Superior temporal gyrus (tissue), 1 donor: ENCODE data around the gene BABAM2.
"Not testable (repeated sequence)": the region's sequence is repeated elsewhere in the genome, so short reads cannot be mapped to it uniquely, and the experiment has no call there.

Experiments used
- DNase-seq: peaks from one replicate; pipeline ENCODE4 v3.0.0-alpha.2; 2016; ENCODE audit errors: extremely low spot score

Gene BABAM2

DNA sequence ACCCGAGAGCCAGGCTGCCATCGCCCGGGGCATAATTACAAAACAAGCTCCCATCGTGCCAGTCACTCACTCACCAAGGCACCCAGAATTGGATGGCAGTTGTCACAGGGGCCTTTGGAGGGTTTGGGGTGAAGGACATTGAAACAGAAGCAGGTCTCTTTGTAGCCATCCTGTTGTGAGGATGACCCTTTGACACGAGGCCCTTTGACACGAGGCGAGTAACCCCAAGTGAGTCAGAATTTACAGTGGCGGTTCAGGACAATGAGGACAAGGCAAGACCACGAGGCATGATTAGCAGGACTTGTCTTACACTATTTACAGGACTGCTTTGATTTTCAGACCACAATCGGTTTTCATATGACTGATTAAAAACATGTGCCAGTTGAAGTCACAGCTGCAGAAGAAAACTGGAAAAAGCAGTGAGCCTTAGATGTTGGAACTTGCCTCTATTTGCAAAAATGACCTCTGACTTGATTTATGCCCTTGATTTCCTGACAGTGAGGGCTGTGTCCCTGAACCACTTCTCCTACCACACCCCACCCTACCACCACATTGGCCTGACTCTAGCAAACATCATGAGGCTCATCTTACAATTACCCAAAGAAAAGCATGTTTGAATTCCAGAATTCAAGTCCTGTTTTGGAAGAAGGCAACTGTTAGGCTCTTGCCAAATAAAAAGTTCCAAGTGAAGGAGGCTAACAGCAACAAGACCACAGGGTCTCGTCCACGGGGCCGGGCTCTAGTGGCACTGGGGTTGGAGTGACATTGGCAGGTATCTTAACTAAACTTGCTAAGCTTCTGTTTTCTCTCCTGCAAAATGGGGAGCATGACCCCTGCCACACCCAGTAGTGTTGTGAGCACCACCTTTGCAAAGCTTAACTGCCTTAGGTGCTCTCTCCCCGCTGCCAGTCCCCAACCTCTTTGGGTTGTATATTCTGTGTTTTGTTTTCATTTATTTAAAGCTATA is 437.7 kb downstream of the BABAM2 start:
- no peak for DNase-seq

DNA sequence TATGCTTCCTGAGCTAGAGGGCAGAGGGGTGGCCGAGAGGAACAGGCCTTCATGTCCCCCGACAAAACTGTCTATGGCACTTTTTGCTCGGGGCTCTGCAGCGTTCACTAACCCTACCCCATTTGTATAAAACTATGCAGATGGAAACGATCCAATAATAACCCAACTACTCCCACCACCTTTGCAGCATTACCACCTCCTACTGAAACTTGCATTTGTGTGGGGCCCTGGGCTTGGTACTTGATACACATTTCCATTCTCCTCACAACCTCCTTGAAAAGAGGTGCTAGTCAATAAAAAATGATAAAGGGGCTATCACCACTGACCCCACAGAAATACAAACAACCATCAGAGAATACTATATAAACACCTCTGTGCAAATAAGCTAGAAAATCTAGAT is 438.7 kb downstream of the BABAM2 start:
- DNase-seq: no peak

DNA sequence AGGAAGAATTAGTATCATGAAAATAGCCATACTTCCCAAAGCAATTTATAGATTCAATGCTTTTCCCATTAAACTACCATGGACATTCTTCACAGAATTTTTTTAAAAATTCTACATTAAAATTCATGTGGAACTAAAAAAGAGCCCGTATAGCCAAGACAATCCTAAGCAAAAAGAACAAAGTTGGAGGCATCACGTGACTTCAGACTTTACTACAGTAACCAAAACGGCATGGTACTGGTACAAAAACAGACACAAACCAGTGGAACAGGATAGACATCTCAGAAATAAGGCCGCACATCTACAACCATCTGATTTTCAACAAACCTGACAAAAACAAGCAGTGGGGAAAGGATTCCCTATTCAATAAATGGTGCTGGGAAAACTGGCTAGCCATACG is 440.2 kb downstream of the BABAM2 start:
- not testable (repeated sequence) for DNase-seq

DNA sequence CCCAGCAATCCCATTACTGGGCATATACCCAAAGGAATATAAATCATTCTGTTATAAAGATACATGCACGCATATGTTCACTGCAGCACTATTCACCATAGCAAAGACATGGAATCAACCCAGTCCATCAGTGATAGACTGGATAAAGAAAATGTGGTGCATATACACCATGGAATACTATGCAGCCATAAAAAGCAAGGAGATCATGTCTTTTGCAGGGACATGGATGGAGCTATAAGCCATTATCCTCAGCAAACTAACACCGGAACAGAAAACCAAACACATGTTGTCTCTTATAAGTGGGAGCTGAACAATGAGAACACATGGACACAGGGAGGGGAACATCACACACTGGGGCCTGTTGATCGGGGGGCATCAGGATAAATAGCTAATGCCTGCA is 441.3 kb downstream of the BABAM2 start:
- not testable (repeated sequence) for DNase-seq

DNA sequence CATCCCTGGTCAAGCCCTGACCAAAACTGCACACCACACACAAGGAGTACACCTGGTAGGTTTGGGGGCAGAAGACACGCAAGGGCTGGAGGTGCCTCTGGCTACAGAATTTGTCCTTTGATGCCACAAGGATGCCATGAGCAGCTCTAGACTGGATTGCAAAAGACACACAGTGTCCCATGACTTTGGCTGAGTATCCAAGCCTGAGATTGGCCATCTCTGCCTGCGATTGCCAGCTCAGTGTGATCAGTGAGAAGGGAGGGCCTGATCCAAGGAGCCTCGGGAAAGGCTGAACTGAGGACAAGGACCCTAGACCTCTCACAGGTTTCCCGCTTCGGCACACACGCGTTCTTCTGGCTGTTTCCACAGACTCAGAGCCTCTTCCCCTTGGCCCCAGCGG is 442.2 kb downstream of the BABAM2 start:
- DNase-seq: no peak

DNA sequence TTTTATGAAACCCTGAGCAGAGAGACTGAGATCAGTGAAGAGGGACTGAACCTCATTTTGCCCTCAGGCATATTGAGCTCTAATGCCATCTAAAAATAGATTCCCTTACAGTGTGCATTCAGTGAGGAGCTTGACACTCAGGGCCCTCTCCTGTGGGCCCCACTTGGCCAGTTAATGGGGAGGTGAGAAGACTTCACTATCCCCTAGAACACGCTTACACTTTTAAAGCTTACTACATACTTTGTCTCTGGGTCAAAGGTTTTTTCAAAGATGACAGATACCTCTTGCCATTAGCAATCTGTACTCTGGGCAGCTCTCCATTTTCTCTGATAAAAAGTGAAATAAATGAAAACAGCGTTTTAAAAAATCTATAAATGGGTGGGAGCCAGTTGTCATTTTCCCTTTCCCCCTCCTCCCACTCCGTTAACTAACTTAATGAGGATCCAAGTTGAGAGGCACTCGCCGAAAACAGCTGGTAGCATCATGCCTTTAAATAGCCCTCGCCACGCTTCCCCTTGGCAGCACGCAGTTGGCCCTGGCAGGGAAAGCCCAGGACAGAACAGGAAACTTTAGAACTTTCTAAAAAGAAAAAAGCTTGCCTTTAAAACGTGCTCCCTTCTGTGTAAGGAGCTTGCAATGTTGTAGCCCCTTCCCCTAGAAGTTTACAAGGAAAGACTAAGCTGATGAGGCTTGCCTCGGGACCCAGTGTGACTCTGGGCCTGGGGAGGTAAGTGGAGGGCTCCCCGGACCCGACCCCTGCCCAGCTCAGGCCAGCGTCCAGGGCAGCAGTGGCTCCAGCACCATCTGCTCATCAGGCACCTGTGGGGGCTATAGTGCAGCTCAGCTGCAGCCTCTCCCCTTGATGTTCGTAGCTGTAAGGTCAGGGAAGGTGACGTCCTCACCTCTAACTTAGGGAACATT is 443.3 kb downstream of the BABAM2 start:
- DNase-seq: no peak

DNA sequence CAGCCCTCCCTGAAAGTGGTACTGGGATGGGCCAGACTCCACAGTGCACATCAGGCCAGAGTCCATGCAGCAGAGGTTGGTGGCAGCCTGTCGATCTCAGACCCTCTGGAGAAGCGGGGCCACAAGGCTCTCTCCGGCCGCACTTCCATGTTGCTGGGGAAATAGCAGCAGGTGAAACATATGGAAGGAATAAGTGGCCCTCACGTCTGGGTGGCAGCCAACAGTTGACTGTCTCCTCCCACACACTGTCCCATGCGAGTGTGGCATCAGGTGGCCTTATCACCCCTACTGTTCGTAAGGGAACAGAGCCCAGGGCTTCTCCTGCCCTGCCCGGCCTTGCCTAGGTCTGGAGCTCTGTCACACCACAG is 444.0 kb downstream of the BABAM2 start:
- DNase-seq: no peak

DNA sequence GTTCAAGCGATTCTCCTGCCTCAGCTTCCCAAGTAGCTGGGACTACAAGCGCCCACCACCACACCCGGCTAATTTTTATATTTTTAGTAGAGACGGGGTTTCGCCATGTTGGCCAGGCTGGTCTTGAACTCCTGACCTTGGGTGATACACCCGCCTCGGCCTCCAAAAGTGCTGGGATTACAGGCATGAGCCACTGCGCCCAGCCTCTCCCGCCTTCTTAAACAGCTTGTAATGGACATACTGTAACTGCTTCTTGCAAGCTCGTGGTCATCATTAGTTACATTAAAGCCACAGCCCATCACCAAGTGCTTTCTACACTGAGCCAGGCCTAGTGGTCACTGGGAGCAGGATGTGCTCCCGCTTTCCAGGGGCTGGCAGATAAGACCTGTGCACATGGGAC is 444.7 kb downstream of the BABAM2 start:
- not testable (repeated sequence) for DNase-seq

DNA sequence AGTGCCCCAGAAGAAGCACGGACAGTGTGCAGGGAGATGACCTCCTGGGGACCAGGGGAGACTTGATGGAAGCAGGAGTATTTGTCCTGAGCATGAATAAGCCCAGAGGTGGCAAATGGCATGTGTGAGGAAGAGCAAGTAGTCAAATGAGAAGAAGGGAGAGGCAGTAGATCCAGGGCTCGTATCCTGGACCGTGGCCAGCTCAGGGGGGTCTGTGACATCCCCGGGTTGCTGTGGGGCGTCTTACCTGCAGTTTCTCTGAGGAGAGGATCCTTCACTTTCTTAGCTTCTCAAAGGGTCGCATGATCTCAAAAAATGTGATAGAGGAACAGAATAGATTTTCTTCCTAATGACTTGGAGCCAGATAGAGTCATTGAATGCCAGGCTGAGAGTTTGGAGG is 445.1 kb downstream of the BABAM2 start:
- DNase-seq: no peak

DNA sequence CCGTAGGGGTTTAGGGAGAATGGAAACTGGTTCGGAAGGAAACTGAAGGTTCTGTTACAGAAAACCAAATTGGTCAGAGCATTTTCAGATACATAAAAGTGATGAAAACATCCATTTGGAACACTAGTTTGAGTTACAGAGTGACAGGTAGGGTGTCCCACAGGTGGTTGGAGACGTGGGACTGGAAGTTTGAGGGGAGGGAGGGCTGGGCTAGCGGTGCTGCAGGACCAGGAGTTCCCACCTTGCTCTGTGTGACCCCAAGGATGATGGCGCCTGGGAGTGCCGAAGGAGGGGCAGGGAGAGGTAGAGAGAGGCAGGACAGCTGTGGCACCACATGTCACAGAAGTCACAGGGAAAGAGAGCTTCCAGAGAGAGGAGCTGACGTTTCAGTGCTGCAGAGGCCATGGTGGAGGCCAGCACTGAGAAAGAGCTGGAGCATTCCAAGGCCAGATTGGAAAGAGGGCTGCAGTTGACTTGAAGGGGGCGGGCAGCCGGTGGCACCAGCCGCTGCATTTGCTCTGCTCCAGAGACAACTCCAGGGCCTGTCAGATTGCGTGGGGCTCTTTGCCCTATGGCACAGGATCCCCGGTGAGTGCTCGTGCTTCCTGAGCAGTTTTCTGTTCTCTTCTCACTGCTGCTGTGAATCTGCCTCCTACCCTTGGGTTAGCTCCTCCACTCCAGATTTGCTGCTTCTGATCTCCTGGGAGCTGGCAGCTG is 445.9 kb downstream of the BABAM2 start:
- DNase-seq: no peak

DNA sequence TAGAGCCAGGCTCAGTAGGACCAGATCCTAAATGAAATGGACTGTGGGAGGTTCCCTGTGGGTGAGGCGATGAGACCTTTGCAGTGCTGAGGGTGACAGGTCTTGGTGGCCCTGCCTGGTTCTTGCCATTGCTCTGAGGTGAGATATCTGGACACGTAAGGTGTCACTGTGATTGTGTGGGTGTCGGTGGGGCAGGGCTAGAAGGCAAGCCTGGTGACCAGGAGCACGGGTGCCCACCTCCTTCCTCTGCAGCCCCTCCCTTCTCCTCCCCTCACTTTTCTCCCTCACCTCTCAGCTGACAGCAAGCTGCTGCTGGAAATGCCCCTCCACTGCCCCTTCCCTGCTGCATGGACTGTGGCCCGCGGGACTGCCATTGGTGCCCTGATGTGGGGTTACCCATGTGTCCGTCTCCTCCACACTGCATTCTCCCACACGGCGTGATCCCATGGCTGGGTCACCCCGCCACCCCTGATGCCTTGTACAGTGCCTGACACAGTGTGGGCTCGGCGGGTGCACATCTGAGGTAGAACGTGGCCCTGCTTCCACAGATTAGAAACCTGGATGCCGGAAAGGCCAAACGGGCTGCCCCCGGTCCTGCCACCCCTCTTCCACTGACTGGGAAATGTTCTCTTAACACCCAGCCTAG is 446.6 kb downstream of the BABAM2 start:
- DNase-seq: no peak

DNA sequence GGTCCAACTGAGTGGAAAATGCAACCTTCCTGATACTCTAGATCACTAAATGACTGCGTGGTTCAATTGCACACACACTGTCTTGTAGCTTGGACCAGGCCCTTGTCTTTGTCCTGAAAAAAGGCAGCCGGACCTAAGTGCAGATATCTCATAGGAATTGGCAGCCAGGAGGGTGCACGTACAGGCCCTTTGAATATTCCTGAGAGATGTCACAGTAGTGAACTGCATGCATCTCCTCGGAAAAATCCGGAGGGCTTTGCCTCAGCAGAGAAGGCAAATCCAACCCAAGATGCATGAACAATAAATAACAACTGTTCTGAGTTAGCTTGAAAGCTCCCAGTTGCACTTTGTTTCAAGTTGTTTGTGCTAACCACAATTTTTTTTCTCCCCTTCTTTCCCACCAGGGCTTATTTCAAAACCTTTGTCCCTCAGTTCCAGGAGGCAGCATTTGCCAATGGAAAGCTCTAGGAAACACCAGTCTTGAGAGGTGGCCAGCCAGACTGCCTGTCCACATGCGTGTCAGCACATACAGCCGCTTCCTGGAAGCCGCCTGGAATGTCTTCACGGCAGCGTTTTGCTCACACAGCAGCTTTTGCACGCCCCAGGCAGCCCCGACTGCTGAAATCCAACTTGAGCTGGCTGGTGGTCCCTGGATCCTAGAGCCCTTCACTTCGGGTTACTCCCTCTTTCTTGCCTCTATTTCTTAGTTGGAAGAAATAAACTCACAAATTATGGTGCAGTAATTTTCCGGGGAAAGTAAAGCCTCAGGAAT is 447.7 kb downstream of the BABAM2 start:
- no peak for DNase-seq

DNA sequence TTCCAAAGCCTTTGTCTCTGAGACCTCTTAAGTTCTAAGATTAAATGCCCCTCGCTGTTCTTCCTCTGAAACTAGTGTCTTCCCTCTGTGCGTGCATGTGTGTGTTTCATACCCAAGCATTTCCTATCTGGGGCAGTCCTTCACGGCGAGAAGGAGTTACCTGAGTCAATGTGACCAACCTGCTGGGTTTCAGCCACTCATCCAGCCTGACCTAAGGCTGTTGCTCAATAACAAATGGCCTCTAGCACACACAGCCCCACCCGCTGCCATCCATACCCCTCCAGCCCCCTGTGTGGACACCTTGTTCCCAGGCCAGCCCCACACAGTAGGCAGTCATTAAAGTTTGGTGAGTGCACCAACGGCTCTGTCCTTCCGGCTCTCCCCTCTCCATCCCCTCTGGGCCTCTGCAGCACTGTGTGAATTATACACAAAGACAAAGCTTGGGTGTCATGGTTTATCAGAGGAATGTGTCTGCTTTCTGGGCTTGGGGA is 448.3 kb downstream of the BABAM2 start:
- no peak for DNase-seq

DNA sequence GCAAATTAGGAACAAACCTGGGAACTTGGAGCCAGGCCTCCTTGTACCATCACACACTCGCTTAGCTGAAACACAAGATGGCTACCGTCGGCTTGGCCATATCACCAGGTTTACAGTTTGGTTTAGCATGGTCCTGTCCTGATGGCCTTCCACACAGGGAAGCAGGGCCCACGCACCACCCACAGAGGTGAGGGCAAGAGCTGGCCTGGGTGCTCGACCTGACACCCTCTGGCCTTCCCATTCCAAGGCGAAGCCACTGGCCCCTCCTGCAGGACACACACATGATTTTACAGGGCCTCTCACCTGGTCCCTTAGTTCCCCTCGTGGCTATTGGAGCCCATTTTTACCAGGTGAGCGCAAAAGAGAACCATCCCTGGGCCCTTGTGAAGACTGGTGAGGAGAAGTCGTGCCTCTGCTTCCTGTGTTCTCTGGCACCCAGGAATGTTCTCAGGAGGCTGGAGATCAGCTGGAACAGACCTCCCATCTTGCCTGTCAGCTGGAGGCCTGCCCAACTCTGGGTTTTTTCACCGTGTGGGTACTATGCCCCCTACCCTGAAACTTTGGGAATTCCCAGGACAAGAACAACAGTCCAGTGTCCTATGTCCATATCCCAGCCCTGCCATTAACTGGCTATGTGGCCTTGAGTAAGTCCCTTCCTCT is 449.1 kb downstream of the BABAM2 start:
- no peak for DNase-seq

DNA sequence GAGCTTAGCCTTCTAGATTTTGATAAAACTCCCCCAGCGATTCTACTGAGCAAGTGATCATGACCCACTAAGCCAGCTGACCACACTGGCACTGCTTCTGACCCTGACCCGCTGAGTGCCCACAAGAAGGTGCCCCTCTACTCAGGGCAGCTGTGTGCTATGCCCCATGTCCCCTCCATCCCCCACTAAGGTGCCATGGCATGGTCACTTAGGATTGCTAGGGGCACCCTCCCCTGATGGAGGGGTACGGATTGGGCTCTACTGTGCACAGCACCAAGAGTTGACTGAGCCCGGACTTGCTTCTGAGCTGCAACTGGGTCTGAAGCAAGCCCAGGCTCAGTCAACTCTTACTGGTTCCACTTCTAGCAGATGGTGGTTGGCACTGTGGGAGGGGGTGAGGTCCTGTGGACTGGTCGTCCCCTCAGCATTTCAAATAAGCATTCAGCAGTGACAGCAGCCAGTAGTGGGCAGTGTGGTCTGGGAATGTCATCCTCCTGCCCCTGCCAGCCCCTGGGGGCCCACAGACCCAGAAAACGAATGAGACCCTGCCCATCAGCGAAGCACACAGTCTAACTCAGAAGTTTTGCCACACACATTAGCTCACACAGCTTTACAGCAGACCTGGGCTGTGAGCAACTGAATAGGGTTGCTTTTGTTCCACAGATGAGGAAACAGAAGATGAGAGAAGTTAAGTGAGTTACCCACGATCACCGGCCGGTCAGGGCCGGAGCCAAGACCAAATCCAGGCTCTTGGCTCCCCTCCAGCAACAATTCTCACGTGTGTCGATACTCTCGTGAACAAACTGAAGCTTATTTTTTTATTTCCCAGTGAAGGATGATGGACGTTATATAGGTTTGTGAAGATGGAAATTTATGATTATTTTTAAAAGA is 450.0 kb downstream of the BABAM2 start:
- DNase-seq: no peak

DNA sequence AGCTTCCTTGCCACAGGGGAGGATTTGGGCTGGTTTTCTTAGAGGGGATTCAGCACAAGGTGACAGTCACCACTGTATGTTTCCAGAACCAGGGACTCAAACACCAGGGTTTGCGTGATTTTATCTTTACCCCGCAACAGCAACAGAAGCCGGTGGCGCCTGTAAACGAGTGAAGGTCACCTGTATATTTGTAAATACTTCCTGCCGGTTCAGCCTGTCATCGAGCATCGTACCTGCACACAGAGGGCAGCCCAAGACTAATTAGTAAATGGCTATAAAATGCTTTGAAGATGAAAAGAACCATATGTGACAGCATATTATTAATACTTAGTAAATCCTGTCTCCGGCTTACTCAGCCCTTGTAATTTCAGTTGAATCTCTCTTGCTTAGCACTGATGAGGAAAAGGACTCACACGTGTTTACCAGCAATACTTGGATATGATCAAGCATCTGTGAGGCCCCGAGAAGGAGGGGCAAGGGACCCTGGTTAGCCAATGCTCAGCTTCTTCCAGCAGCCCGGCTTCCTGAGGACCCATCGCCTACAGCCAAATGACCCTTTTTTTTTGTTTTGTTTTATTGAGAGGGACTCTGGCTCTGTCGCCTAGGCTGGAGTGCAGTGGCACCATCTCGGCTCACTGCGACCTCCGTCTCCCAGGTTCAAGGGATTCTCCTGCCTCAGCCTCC is 450.8 kb downstream of the BABAM2 start:
- DNase-seq: no peak

DNA sequence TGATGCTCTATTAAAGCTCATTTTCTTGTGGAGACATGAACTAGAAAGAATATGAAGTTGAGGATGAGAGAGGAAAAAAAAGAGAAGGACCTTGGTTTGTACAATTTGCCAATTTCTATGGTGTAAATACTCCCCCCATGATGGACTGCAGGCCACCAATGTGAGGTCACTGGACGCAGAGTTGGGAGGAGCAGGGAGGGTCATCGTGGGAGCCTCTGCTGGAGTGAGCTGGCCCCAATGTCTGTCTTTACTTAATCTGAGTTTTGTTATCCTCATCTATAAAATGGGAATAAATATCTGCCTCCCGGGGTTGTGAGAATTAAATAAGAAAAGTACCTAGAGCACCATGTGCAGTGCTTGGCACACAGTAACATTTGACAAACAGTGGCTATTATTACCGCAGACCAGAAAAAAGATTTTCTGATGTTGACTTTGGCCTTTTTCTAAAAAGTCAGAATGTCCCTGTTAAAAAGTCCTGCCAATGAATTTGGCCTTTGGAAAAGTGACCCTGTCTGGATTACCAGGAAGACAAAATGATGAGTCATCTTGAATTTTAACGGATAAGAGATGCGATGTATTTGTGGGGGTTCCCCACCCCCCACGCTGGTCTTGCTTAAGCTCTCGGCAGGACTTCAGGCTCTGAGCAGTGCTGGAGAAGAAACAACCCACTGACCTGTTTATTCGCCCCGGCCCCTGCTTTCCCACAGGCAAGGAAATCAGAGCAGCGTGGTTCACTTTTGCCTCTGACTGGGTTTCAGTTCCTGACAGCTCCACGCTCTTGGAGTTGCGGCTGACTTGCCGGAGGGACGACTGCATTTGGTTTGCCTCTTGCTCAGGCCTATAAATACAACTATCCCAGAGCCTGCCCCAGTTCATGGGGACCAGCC is 451.8 kb downstream of the BABAM2 start:
- no peak for DNase-seq
